Right atrium auricular region (tissue), 2 donors: ENCODE results near the gene BMPR1B. TPM values are rescaled to one million over a fixed set of nuclear protein-coding genes. Genes with fewer than 3 reads are reported as not detected.

Experiments
- DNase-seq: peaks from one replicate; pipeline ENCODE4 v3.0.0-alpha.2; 2019; ENCODE audit warnings: low spot score
- H3K27ac ChIP-seq, 2 donors: fragments of 200-600 bp; sonication (generic); 1 replicate in 1 of 2; 2 replicates in 1 of 2; pipeline ENCODE4 v1.5.1; 2016 to 2019
- H3K27me3 ChIP-seq, 2 donors: fragments of 200-600 bp; sonication (generic); one replicate each; pipeline versions ENCODE4 v1.5.1 to v1.6.0; 2017 to 2019
- H3K36me3 ChIP-seq: fragments of 200-600 bp; sonication (generic); one replicate; pipeline ENCODE4 v1.5.1; 2016
- H3K4me1 ChIP-seq, 2 donors: fragments of 200-600 bp; sonication (generic); one replicate each; pipeline versions ENCODE4 v1.5.1 to v1.6.0; 2017 to 2019
- H3K4me3 ChIP-seq, 2 donors: fragments of 200-600 bp; sonication (generic); 1 replicate in 1 of 2; 2 replicates in 1 of 2; pipeline ENCODE4 v1.5.1; 2017 to 2019; ENCODE audit warnings: mild to moderate bottlenecking in 1 of 2, moderate library complexity in 1 of 2
- H3K9me3 ChIP-seq, 2 donors: fragments of 200-600 bp; sonication (generic); one replicate each; pipeline ENCODE4 v1.5.1; 2019
- total RNA-seq, 2 donors: library from RNA; depleted of rRNA; stranded (reverse); fragments of >200 nt; gene quantifications; one replicate each; pipeline ENCODE4 v1.1.0, GENCODE V29; 2016
- TF ChIP-seq, protein P1 (sequence below), 2 donors: fragments of 200-600 bp; sonication (generic); IDR thresholded peaks; one replicate each; pipeline ENCODE4 v1.5.1; 2019; ENCODE audit warnings: antibody characterized with exemption in 2 of 2

Gene BMPR1B
- total RNA-seq, 2 donors from 2014 or later: 0.82 to 1.4 TPM

DNA sequence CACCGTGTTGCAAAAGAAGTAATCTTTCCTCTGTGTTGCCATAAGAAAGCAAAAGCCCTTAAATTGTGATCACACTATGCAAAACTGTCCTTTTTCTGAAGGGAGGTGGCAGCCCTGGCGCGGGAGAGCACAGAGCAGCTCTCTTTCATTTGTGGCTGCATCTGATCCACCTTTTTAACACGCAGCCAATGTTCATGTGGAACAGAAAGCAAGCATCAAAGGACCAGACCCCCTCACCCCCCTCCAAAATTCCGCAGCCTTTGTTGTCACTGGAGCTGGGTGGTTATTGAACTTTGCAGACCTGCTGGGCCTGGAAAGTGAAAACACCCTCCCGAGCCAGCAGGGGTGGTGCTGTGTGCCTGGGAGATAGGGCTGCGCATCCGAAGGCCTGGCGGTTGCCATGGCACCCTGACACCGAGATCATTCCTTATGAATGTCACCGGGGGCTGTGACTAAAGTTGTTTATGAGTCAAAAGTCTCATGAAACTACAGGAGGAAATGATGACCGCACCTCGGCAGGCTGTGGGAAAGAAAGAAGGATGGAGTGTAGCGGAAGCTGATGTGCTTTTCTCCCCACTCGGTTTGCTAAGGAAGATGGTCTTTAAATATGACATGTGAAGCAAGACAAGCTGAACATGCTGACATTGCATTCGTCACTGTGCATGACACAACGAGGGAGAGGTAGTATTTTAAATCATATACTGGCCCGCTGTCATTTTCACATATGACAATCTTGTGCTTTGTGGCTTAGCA, 423.7 kb downstream of the BMPR1B start:
- H3K27ac ChIP-seq: no peak overlapping the region
- no peak for DNase-seq
- no peaks in the 10 kb centered on the region for H3K36me3 ChIP-seq
- no peaks in the 10 kb centered on the region for H3K27me3 ChIP-seq
- H3K9me3 ChIP-seq: no peaks in the 10 kb centered on the region
- H3K4me3 ChIP-seq: no peak overlapping the region
- TF ChIP-seq, protein P1, sequence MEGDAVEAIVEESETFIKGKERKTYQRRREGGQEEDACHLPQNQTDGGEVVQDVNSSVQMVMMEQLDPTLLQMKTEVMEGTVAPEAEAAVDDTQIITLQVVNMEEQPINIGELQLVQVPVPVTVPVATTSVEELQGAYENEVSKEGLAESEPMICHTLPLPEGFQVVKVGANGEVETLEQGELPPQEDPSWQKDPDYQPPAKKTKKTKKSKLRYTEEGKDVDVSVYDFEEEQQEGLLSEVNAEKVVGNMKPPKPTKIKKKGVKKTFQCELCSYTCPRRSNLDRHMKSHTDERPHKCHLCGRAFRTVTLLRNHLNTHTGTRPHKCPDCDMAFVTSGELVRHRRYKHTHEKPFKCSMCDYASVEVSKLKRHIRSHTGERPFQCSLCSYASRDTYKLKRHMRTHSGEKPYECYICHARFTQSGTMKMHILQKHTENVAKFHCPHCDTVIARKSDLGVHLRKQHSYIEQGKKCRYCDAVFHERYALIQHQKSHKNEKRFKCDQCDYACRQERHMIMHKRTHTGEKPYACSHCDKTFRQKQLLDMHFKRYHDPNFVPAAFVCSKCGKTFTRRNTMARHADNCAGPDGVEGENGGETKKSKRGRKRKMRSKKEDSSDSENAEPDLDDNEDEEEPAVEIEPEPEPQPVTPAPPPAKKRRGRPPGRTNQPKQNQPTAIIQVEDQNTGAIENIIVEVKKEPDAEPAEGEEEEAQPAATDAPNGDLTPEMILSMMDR (IDR thresholded peaks at IDR 0.05): no peak
- H3K4me1 ChIP-seq: no peaks in the 10 kb centered on the region

DNA sequence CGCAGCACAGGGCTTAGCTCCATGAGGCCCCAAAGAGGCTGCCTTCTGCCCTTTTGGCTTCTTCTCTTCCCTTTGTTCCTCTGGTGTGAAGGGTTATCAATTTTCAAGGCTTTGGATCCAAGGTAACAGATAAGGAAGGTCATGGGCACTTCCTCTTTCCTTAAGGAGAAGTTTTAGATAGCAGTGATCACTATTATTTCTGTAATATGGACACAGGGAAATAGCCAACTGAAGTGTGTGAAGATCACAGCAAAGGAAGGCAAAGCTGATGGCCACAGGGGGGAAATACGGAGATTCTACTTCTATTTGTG, 424.2 kb downstream of the BMPR1B start:
- no peak overlapping the region for H3K4me3 ChIP-seq
- H3K36me3 ChIP-seq: no peaks in the 10 kb centered on the region
- no peaks in the 10 kb centered on the region for H3K4me1 ChIP-seq
- no peaks in the 10 kb centered on the region for H3K27me3 ChIP-seq
- no peak for DNase-seq
- no peaks in the 10 kb centered on the region for H3K9me3 ChIP-seq
- TF ChIP-seq, protein P1 (IDR thresholded peaks at IDR 0.05): no peak
- H3K27ac ChIP-seq: no peak overlapping the region

DNA sequence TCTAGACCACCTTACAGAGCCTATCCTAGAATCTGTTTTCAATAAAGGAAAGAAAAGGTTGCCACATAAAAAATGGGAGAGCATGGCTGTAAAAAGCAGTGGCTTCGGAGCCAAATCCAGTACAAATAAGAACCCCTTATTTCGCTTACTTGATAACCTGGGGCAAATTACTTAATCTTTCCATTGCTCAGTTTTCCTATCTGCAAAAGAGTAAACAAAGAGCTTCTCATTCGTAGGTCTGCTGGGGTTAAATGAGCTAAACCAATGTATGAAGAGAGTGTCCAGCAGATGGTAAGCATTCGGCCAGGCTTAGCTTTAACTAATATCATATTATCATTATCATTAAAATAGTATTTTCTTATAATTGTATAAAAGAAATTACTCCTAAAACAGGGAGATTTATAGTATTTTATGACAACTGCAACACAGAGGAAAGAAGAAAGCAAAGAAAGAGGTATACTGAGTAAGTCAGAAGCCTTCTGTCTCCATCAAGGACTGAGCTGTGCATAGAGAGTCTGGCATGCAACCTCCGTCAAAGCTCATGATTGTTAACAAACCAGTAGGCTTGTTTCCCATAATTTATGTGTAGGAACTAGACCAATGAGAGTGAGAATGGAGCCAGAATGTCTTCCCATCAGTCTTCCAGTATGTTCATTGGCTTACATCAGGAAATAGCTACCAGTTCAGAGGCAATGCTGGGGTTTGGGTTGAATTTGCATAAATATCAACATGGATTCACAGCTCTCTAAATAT, 426.1 kb downstream of the BMPR1B start:
- Histone ChIP-seq H3K27ac (no peak overlapping the region), H3K4me1 (no peaks in the 10 kb centered on the region)

DNA sequence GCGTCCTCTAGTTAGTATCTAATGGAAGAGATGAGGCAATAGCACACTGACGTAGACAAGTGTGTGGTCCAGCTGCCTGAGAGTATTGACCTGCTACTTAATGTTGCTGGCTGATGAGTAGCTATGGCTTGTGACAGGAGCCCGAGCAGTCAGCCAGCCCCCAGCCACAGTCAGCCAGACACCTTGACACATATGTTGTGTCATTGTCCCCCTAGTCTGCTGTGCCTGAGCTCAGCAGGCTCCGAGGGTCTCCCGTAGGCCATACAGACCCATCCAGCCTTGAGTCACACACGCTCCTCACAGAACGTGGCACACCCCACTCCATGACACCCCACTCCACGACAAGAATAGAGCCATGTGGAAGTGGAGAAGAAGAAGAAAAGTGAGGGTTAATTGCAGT, 428.9 kb downstream of the BMPR1B start:
- Histone ChIP-seq H3K4me3 (no peak overlapping the region), H3K27ac (no peak overlapping the region), H3K4me1 (no peaks in the 10 kb centered on the region), H3K27me3 (no peaks in the 10 kb centered on the region), H3K9me3 (no peaks in the 10 kb centered on the region), H3K36me3 (no peaks in the 10 kb centered on the region)
- TF ChIP-seq, protein P1 (IDR thresholded peaks at IDR 0.05): no peak
- no peak for DNase-seq

More for the DNA sequence above, 426.1 kb downstream of the BMPR1B start:
- no peaks in the 10 kb centered on the region for H3K9me3 ChIP-seq
- TF ChIP-seq, protein P1 (IDR thresholded peaks at IDR 0.05): no peak
- no peak for DNase-seq
- H3K27me3 ChIP-seq: no peaks in the 10 kb centered on the region
- H3K36me3 ChIP-seq: no peaks in the 10 kb centered on the region
- no peak overlapping the region for H3K4me3 ChIP-seq

DNA sequence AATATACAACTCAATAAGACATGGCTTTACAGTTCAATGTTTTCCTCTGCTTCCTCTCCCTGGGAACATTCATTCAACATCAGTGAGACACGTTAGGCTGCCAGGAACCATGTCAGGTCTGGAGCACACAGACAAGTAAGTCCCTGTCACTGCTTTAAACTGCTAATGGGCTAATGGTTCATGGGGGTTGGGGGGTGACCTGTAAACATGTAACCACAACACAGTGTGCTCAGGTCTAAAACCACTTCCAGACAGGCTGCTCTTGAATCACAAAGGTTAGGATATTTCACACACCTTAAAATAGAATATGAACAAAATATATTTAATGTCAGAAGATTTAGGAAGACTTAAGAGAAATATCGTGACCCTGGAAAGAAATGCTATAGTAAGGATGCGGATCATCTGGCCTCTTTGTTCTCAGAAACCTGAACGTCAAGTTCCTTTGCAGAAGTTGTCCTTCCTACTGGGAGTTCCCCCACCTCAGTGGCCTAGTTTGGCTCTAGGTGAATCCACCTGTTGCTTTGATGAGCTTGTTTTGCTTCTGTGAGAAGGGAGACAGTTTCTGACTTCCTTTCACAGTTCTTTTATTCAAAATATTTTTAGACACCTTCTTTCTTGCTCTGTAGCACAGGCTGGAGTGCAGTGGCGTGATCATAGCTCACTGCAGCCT, 431.1 kb downstream of the BMPR1B start:
- Histone ChIP-seq H3K4me1 (peaks cover 0 to 2% of the 10 kb centered on the region in 2 donors), H3K27me3 (no peaks in the 10 kb centered on the region), H3K27ac (no peak overlapping the region), H3K9me3 (no peaks in the 10 kb centered on the region), H3K4me3 (no peak overlapping the region), H3K36me3 (no peaks in the 10 kb centered on the region)
- TF ChIP-seq, protein P1 (IDR thresholded peaks at IDR 0.05): no peak
- DNase-seq: no peak
